ENCODE measurements around the gene PRDM9. TPM values are rescaled to one million over a fixed set of nuclear protein-coding genes. Genes with fewer than 3 reads are reported as not detected.
"Not testable (repeated sequence)": the region's sequence is repeated elsewhere in the genome, so short reads cannot be mapped to it uniquely, and the experiment has no call there.

PRDM9 gene
- total RNA-seq, 1 donor from 2014 or later: not detected

DNA sequence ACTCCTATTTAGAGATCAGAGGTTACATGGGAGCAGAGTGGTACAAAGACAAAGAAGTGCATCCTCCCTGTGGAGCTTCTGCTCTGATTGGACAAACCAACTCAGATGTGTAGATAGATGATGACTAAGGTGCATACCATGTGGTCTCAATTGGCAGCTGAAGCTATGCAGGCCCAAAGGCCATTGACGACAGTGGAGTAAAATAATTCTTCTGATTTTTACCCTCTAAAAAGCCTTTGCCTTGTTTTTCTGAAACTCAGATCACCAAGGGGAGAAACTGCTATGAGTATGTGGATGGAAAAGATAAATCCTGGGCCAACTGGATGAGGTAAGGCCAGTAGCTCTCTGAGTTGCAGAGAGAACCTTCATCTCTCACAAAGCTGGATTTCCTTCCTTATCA is 15.6 kb downstream of the PRDM9 start:
- Histone ChIP-seq H3K4me1 (no peaks in the 10 kb centered on the region), H3K9me3 (no peaks in the 10 kb centered on the region), H3K27ac (no peak overlapping the region), H3K36me3 (no peaks in the 10 kb centered on the region), H3K4me3 (no peak overlapping the region), H3K27me3 (no peaks in the 10 kb centered on the region)
- DNase-seq (ENCODE audit: low spot score in 2 of 2): no peak
- intact Hi-C loops (cut with DNase I): no loop called here
- TF ChIP-seq CTCF (IDR thresholded peaks at IDR 0.05): no peak

GRCh38 chr5:23523998-23524397 is 16.6 kb downstream of the PRDM9 start:
- intact Hi-C loops (cut with DNase I): no loop called here
- Histone ChIP-seq H3K36me3 (no peaks in the 10 kb centered on the region), H3K27me3 (no peaks in the 10 kb centered on the region), H3K4me3 (no peak overlapping the region), H3K4me1 (no peaks in the 10 kb centered on the region), H3K27ac (no peak overlapping the region), H3K9me3 (no peaks in the 10 kb centered on the region)
- no peak for TF ChIP-seq CTCF (IDR thresholded peaks at IDR 0.05)
- no peak for DNase-seq (ENCODE audit: low spot score in 2 of 2)

DNA sequence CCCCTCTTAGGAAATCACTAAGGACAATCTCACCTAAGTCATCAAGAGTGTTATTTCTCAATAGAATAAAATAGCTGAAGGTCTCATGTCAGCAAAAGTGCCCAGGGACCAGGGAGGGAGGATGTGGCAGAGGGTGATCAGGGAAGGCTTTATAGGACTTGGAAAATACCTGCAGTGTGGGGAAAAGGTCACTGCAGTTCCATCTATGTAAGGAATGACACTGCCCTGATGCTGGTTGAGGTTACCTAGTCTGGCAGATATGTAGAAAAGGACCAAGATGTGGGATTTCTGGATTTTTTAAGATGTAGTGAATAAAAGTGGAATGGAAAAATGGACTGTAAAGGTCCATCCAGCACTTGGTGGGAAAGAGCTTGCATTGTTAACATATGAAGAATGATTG is 18.3 kb downstream of the PRDM9 start:
- no peaks in the 10 kb centered on the region for H3K4me1 ChIP-seq
- no peak for DNase-seq (ENCODE audit: low spot score in 2 of 2)
- H3K27me3 ChIP-seq: no peaks in the 10 kb centered on the region
- H3K27ac ChIP-seq: no peak overlapping the region
- intact Hi-C loops (cut with DNase I): no loop called here
- H3K9me3 ChIP-seq: no peaks in the 10 kb centered on the region
- no peaks in the 10 kb centered on the region for H3K36me3 ChIP-seq
- no peak for TF ChIP-seq CTCF (IDR thresholded peaks at IDR 0.05)
- no peak overlapping the region for H3K4me3 ChIP-seq

GRCh38 chr5:23526616-23527015 is 19.2 kb downstream of the PRDM9 start:
- DNase-seq (ENCODE audit: low spot score in 2 of 2); H3K9me3 ChIP-seq; H3K36me3 ChIP-seq; H3K4me3 ChIP-seq; H3K27me3 ChIP-seq; intact Hi-C loops (cut with DNase I); H3K27ac ChIP-seq; H3K4me1 ChIP-seq: not testable (repeated sequence)

GRCh38 chr5:23527216-23527920 is 20.0 kb downstream of the PRDM9 start:
- H3K27me3 ChIP-seq; DNase-seq (ENCODE audit: low spot score in 2 of 2); H3K27ac ChIP-seq; H3K4me3 ChIP-seq; intact Hi-C loops (cut with DNase I); H3K9me3 ChIP-seq; H3K4me1 ChIP-seq; H3K36me3 ChIP-seq: not testable (repeated sequence)

- Histone ChIP-seq H3K27ac (no peak overlapping the region), H3K9me3 (no peaks in the 10 kb centered on the region), H3K4me1 (no peaks in the 10 kb centered on the region), H3K36me3 (no peaks in the 10 kb centered on the region), H3K4me3 (no peak overlapping the region), H3K27me3 (no peaks in the 10 kb centered on the region)
- DNase-seq (ENCODE audit: low spot score in 2 of 2): no peak
- TF ChIP-seq CTCF (IDR thresholded peaks at IDR 0.05): no peak
- intact Hi-C loops (cut with DNase I): no loop called here
These were observed 21.3 kb downstream of the PRDM9 start for GRCh38 chr5:23528677-23529076.

DNA sequence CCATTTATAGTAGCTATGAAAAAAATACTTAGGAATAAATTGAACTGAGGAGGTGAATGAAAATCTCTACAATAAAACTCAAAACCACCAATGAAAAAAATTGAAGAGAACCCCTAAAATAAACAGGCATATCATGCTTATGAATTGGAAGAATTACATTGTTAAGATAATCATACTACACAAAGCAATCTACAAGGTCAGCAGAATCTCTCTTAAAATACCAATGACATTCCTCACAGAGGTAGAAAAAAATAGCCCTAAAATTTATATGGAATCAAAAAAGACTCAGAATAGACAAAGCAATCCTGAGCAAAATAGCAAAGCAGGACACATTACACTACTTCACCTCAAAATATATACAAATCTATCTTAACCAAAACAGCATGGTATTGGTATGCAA is 23.2 kb downstream of the PRDM9 start:
- intact Hi-C loops (cut with DNase I): no loop called here

More for the DNA sequence above, 23.2 kb downstream of the PRDM9 start:
- no peak for TF ChIP-seq CTCF (IDR thresholded peaks at IDR 0.05)
- Histone ChIP-seq H3K4me3 (no peak overlapping the region), H3K4me1 (no peaks in the 10 kb centered on the region), H3K27me3 (no peaks in the 10 kb centered on the region), H3K36me3 (no peaks in the 10 kb centered on the region), H3K9me3 (no peaks in the 10 kb centered on the region), H3K27ac (no peak overlapping the region)
- no peak for DNase-seq (ENCODE audit: low spot score in 2 of 2)
